Tibial nerve (tissue), 4 donors: ENCODE results near the gene FBXW11.

Experiments used
- EP300 ChIP-seq, 2 donors: sonication (generic); formaldehyde crosslinking; IDR thresholded peaks; one replicate each; pipeline ENCODE4 v1.6.1; 2017; ENCODE audit warnings: antibody characterized with exemption in 2 of 2, mild to moderate bottlenecking in 1 of 2
- POLR2A ChIP-seq, 2 donors: fragments of 450-650 bp; IDR thresholded peaks; one replicate each; pipeline ENCODE4 v1.6.1; 2017; ENCODE audit warnings: antibody characterized with exemption in 2 of 2, mild to moderate bottlenecking in 2 of 2, moderate library complexity in 2 of 2
- TF ChIP-seq, protein P1 (sequence below), 5 experiments: fragments of 200-600 bp in 3 of 5; fragments of 450-650 bp in 2 of 5; sonication (generic) in 3 of 5; IDR thresholded peaks; one replicate each; pipeline ENCODE4 v1.5.1; 2016 to 2019; ENCODE audit warnings: antibody characterized with exemption in 5 of 5, mild to moderate bottlenecking in 3 of 5, moderate library complexity in 2 of 5

DNA sequence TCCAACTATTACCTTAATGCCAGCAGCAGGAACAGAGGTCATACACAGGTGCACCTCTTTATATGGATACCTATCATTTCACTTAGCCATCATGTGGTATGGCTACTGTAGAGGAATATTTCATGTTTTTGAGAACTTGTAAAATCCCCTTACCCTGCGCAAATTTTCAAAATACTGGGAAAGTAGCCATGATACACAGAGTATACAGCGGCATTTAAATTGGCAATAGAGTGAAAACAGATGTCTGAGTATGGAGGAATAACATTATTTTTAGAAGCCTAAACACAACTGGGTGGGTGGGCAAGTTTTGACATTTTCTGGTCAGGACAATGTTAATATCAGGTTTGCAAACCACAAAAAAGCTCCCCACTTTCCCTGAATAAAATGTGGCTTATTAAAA lies 111.4 kb downstream of the FBXW11 start:
- TF ChIP-seq, protein P1, sequence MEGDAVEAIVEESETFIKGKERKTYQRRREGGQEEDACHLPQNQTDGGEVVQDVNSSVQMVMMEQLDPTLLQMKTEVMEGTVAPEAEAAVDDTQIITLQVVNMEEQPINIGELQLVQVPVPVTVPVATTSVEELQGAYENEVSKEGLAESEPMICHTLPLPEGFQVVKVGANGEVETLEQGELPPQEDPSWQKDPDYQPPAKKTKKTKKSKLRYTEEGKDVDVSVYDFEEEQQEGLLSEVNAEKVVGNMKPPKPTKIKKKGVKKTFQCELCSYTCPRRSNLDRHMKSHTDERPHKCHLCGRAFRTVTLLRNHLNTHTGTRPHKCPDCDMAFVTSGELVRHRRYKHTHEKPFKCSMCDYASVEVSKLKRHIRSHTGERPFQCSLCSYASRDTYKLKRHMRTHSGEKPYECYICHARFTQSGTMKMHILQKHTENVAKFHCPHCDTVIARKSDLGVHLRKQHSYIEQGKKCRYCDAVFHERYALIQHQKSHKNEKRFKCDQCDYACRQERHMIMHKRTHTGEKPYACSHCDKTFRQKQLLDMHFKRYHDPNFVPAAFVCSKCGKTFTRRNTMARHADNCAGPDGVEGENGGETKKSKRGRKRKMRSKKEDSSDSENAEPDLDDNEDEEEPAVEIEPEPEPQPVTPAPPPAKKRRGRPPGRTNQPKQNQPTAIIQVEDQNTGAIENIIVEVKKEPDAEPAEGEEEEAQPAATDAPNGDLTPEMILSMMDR (IDR thresholded peaks at IDR 0.05) = no peak
- no peak for TF ChIP-seq EP300 (IDR thresholded peaks at IDR 0.05)
- TF ChIP-seq POLR2A (IDR thresholded peaks at IDR 0.05) = no peak
